ENCODE results near the gene DNAAF1.
"Not testable (repeated sequence)": the region's sequence is repeated elsewhere in the genome, so short reads cannot be mapped to it uniquely, and the experiment has no call there.

Gene DNAAF1

DNA sequence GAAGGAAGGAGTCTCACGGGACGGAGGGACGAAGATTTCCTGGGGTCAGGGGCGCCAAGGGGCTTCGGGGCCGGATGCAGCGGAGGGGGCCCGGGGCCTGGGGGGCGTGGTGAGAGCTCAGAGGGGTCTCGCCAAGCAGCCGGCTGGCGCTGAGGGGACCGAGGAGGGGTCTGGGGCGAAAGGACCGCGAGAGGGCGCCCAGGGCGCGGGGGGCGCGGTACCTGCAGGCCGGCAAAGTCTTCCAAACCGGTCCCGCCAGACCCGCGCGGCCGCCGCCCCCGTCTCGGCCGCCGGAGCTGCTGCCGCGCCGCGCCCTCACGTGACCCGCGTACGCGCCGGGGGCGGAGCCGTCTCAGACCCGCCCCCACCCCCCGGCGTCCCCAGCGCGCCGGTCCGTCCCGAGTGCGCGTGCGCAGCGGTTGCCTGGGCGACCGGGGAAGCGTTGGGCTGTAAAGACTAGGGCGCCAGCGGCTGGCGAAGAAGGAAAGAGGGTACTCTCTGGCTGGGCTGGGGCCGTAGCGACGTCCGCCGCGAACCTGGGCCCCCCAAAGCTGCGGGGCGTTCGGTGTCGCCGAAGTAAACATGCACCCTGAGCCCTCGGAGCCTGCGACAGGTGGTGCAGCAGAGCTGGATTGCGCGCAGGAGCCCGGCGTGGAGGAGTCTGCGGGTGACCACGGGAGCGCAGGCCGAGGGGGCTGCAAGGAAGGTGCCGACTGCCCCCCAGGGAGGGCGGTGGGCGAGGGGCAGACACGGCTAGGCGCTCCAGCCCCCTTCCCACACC lies at the start of gene DNAAF1, which contains the start of gene HSDL1:
Gene DNAAF1 (plus strand): TSS at position 450 of the 781 bp plus-strand sequence. CDS start 133 bp downstream, at position 583.
Gene HSDL1 (minus strand): TSS at position 319 of the 781 bp plus-strand sequence. CDS start 13,856 bp downstream, outside the sequence.
- peak; percentile 83 to 90 for DNase-seq (ENCODE audit: low read depth in 2 of 2)

DNA sequence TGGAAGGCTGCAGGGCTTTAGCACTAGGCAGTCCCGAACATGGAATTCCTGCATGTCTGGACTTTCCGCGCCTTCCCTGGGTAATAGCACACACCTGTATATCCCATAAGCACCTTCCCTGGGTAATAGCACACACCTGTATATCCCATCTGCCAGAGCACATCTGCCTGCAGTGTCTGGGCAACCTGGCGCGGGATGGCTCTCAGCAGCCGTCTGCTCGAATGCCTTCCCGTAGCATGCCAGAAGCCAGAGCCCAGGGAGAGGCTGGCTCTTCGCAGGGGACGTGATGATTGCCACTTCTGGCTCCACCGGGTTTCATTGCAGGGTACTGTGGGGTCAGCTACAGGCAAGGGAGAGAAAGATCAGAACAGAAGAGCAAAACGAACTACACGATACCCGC lies 49.6 kb upstream of the DNAAF1 start:
- no peak for DNase-seq (ENCODE audit: low read depth in 2 of 2)

- no peak for DNase-seq (ENCODE audit: low read depth in 2 of 2)
Observed at GRCh38 chr16:84096447-84097005, 48.6 kb upstream of the DNAAF1 start.

GRCh38 chr16:84098939-84099338 lies 46.2 kb upstream of the DNAAF1 start:
- DNase-seq (ENCODE audit: low read depth in 2 of 2) = no peak

DNA sequence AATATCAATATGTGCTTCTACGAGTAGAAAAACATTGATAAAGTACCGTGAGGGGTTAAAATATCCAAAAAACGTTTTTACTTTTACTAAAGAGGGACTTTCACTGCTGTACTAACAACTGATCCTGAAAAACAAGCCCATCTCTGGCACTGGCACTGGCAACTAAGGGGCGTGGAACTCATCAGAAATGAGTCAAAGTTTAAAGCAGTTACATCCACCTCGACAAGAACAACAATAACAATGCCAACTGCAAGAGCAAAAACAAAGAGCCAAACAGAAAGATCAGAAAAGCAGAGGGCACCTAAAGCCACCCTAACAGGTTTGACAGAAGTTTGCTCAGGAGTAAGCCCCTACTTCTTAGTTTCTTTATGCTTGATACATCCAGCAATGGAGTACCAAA lies 41.4 kb upstream of the DNAAF1 start:
- DNase-seq (ENCODE audit: low read depth in 2 of 2) = no peak

DNA sequence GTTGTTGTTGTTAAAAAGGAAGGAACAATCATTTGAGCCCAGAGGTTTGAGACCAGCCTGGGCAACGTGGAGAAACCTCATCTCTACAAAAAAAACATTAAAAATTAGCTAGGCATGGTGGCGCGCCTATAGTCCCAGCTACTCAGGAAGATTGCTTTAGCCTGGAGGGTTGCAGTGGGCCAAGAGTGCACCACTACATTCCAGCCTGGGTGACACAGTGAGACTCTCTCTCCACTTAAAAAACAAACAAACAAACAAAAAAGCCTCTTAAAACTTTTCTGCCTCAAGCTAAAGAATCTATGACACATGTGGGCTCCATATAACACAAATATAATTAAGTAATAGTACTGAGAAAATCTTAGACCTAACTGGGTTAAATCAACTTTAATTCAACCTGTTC lies 40.9 kb upstream of the DNAAF1 start:
- DNase-seq (ENCODE audit: low read depth in 2 of 2) = no peak

GRCh38 chr16:84105301-84105815 lies 39.8 kb upstream of the DNAAF1 start:
- no peak for DNase-seq (ENCODE audit: low read depth in 2 of 2)

DNA sequence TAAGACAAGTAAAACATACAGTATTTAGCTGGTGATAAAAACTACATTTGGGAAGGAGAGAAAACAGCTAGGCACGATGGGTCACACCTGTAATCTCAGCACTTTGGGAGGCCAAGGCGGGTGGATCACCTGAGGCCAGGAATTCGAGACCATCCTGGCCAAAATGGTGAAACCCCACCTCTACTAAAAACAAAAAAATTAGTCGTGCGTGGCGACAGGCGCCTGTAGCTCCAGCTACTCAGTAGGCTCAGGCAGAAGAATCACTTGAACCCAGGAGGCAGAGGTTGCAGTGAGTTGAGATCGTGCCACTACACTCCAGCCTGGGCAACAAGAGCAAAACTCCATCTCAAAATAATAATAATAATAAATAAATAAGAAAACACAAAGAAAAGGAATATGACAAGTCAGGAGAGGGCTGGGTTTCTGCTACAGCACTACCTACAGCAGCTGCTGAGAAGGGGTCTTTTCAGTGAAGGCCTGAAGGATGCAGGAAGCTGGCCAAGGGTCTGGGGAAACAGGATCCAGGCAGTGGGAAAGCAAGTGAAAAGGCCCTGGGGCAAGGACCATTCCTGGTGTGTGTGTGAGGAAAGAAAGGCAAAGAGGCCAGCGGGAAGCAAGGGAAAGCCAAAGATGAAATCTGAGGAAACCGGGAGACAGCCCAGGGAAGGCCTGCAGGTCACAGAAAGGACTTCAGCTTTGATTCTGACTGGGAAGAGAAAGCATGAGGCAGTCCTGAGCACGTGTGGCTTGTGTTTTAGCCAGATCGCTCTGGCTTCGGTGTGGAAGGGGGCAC lies 39.0 kb upstream of the DNAAF1 start:
- no peak for DNase-seq (ENCODE audit: low read depth in 2 of 2)

DNA sequence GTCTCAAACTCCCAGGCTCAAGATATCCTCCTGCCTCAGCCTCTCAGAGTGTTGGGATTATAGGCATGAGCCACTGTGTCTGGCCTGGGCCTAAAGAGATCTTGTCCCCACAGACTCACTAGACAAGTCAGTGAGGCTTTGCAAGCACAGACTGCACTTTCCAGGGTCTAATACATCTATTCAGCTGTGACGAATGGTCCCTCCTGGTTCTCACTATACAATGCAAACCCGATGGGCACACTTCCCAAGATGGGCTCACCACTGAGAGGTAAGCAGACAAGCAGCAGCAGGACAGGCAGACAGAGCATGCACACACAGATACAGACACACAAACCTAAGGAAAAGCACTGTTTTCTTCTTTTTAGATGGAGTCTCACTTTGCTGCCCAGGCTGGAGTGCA lies 37.2 kb upstream of the DNAAF1 start:
- DNase-seq (ENCODE audit: low read depth in 2 of 2) = no peak

- DNase-seq (ENCODE audit: low read depth in 2 of 2) = no peak
Observed at GRCh38 chr16:84109598-84110335, 35.3 kb upstream of the DNAAF1 start.

- no peak for DNase-seq (ENCODE audit: low read depth in 2 of 2)
Observed at GRCh38 chr16:84110527-84110926, 34.6 kb upstream of the DNAAF1 start.

DNA sequence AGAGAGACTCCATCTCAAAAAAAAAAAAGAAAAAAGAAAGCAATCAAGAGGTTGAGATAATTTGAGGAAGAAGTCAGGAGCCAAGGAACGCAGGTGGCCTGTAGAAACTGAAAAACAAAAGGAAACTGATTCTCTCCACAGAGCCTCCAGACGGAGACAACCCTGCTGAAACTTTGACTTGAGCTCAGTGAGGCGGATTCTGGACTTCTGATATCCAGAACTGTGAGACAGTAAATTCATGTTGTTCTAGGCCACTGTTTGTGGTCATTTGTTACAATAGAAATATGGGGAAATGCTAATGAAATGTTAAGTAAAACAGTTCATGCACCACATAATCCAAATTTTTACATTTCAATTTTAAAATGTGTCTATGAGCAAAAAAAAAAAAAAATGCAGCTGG lies 33.6 kb upstream of the DNAAF1 start:
- no peak for DNase-seq (ENCODE audit: low read depth in 2 of 2)

DNA sequence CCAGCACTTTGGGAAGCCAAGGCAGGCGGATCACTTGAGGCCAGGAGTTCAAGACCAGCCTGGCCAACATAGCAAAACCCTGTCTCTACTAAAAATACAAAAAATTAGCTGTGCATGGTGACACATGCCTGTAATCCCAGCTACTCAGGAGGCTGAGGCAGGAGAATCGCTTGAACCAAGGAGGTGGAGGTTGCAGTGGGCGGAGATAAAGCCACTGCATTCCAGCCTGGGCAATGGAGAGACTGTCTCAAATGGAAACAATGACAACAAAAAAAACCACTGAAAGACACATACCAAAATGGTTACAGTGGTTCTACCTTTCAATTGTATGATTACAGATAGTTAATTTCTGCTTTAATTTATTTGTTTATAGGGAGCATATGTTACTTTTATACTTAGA lies 33.2 kb upstream of the DNAAF1 start:
- peak; percentile 7 to 14 for DNase-seq (ENCODE audit: low read depth in 2 of 2)

- peak; percentile 34 to 35 for DNase-seq (ENCODE audit: low read depth in 2 of 2)
Observed at GRCh38 chr16:84115919-84116719, 29.0 kb upstream of the DNAAF1 start.

DNA sequence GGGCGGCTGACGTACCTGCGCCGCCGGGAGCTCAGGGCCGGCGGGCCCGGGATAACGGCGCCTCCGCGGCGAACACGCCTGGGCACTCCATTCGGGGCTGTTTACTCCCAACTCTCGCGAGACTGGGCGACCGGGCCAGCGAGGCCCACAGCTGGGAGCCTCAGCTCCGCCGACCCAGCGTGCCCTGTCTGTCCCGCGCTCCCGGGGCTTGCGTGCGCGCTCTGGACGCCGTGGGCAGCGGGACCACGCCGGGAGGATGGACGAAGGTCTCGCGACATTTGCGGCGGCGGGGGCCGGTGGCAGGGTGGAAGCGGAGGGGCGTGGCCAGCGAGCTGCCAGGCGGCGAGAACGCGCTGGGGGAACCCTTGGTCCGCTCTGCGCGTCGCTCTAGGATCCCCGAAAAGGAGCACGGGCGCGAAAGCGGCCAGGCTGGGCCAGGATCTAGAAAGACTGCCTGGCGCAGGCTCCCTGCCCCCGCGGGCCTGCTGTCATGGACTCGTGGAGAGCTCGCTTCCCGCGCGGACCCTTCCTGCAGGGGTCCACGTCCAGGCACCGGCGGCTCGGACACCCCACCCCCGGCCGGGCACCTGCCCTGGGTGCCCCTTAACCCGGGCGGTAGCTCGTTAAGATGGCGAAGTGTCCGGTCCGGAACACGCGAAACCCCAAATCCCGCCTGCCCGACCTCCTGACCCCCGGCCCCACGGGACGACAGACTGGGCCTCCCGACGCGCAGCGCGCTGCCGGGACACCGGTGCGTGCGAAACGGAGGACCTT lies 28.2 kb upstream of the DNAAF1 start, which contains the start of gene MBTPS1:
Gene MBTPS1 (minus strand): TSS at position 223 of the 774 bp plus-strand sequence. CDS start 15,159 bp downstream, outside the sequence.
- peak; percentile 96 to 98 for DNase-seq (ENCODE audit: low read depth in 2 of 2)

DNA sequence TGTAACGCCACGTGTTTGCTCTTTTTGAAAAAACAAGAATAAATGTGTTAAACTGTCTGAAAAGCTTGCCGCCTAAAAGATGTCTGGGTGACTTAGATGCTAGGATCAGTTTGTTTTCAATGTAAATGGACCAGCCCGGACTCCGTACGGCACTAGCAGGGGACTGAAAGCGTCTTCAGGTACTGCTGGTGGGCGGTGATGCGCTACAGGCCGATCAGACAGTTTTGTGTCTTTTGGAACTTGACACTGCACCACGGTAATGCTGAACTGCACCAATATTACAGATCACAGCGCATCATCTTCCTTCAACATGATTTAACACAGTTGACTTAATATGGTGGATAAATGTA lies 27.6 kb upstream of the DNAAF1 start:
- peak in 1 of 2 donors; percentile 15 for DNase-seq (ENCODE audit: low read depth in 2 of 2)

DNA sequence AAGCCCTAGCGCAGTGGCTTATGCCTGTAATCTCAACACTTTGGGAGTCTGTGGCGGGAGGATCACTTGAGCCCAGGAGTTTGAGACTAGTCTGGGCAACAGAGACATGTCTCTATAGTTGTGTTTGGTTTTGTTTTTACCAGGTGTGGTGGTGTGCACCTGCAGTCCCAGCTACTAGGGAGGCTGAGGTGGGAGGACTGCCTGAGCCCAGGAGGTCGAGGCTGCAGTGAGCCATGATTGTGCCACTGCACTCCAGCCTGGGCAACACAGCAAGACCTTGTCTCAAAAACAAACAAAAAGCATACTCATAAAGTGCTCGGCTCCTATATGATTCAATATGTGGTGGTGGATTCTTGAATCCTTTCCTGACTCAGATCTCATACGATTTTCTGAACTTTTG lies 26.8 kb upstream of the DNAAF1 start:
- DNase-seq (ENCODE audit: low read depth in 2 of 2) = not testable (repeated sequence)

- DNase-seq (ENCODE audit: low read depth in 2 of 2) = no peak
Observed at GRCh38 chr16:84119368-84119767, 25.7 kb upstream of the DNAAF1 start.

GRCh38 chr16:84120023-84120422 lies 25.1 kb upstream of the DNAAF1 start:
- no peak for DNase-seq (ENCODE audit: low read depth in 2 of 2)

DNA sequence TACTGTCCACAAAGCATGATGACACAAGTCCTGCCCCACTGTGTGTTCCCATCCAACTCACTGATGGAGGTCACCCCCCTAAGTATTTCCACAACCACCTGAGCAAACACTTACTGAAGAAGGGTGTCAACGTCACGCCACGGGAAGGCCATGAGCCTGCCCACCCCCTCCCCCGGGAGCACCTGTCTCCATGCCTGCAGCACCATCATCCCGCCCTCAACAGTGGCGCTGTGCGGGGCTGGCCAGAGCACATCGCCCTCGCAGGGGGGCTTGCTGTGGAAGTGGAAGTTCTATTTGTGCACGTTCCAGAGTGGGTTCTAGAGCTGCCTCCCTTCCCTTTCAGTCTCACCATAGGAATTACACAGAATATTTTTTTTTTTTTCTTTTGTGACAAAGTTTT lies 24.1 kb upstream of the DNAAF1 start:
- no peak for DNase-seq (ENCODE audit: low read depth in 2 of 2)
